Chondrocyte (in vitro differentiated cells): ENCODE results near the gene INSC. TPM values are rescaled to one million over a fixed set of nuclear protein-coding genes. Genes with fewer than 3 reads are reported as not detected.

Experiments
- DNase-seq: peaks from one replicate; pipeline ENCODE4 v3.0.0; 2021; ENCODE audit warnings: mixed read lengths, low spot score
- H3K27ac Mint-ChIP-seq: one replicate; pipeline ENCODE4 v1.8.0; 2021; ENCODE audit warnings: mild to moderate bottlenecking, moderate library complexity, mixed read lengths; ENCODE audit not compliant: unreplicated experiment
- H3K27me3 Mint-ChIP-seq: 2 replicates; pipeline ENCODE4 v1.8.0; 2021; ENCODE audit warnings: low read depth, mixed read lengths
- H3K36me3 Mint-ChIP-seq: 2 replicates; pipeline ENCODE4 v1.8.0; 2021; ENCODE audit warnings: low read depth, mixed read lengths
- H3K4me1 Mint-ChIP-seq: 2 replicates; pipeline ENCODE4 v1.8.0; 2021; ENCODE audit warnings: low read depth, mild to moderate bottlenecking, mixed read lengths
- H3K4me3 Mint-ChIP-seq: one replicate; pipeline ENCODE4 v1.8.0; 2021; ENCODE audit warnings: mild to moderate bottlenecking, moderate library complexity, mixed read lengths; ENCODE audit not compliant: unreplicated experiment
- H3K9me3 Mint-ChIP-seq: 2 replicates; pipeline ENCODE4 v1.8.0; 2021; ENCODE audit warnings: low read depth, mixed read lengths
- CTCF ChIP-seq: fragments of 200-600 bp; sonication (generic); IDR thresholded peaks from 2 replicates; pipeline ENCODE4 v1.5.0; 2021; ENCODE audit warnings: antibody characterized with exemption, mild to moderate bottlenecking, moderate library complexity
- total RNA-seq: library from RNA; stranded (reverse); gene quantifications from 3 replicates; pipeline ENCODE4 v1.2.1, GENCODE V29; 2021

The INSC gene
- total RNA-seq, 1 donor from 2014 or later = not detected

GRCh38 chr11:15282754-15283153, 168.0 kb downstream of the INSC start:
- Mint-ChIP-seq H3K27me3 (no peaks in the 10 kb centered on the region), H3K4me3 (no peak overlapping the region), H3K36me3 (no peaks in the 10 kb centered on the region), H3K4me1 (peaks cover 11% of the 10 kb centered on the region), H3K27ac (no peak overlapping the region), H3K9me3 (no peaks in the 10 kb centered on the region)
- no peak for DNase-seq
- no peak for TF ChIP-seq CTCF

- no peak for TF ChIP-seq CTCF
- DNase-seq = no peak
- Mint-ChIP-seq H3K4me3 (no peak overlapping the region), H3K36me3 (no peaks in the 10 kb centered on the region), H3K9me3 (no peaks in the 10 kb centered on the region), H3K27me3 (no peaks in the 10 kb centered on the region), H3K27ac (no peak overlapping the region), H3K4me1 (peaks cover under 1% of the 10 kb centered on the region)
These were observed 171.7 kb downstream of the INSC start for GRCh38 chr11:15286465-15286864.

GRCh38 chr11:15288863-15289262, 174.1 kb downstream of the INSC start:
- TF ChIP-seq CTCF = no peak
- Mint-ChIP-seq H3K9me3 (no peaks in the 10 kb centered on the region), H3K4me3 (no peak overlapping the region), H3K36me3 (no peaks in the 10 kb centered on the region), H3K4me1 (peaks cover 5% of the 10 kb centered on the region), H3K27me3 (no peaks in the 10 kb centered on the region), H3K27ac (no peak overlapping the region)
- no peak for DNase-seq

- Mint-ChIP-seq H3K4me1 (peaks cover 5% of the 10 kb centered on the region), H3K4me3 (no peak overlapping the region), H3K27ac (no peak overlapping the region), H3K36me3 (no peaks in the 10 kb centered on the region), H3K27me3 (no peaks in the 10 kb centered on the region), H3K9me3 (no peaks in the 10 kb centered on the region)
- DNase-seq = no peak
- TF ChIP-seq CTCF = no peak
These were observed 175.0 kb downstream of the INSC start for GRCh38 chr11:15289723-15290122.

- no peak for TF ChIP-seq CTCF
- DNase-seq = no peak
- Mint-ChIP-seq H3K9me3 (no peaks in the 10 kb centered on the region), H3K27ac (no peak overlapping the region), H3K4me3 (no peak overlapping the region), H3K27me3 (no peaks in the 10 kb centered on the region), H3K4me1 (peaks cover 5% of the 10 kb centered on the region), H3K36me3 (no peaks in the 10 kb centered on the region)
These were observed 177.2 kb downstream of the INSC start for GRCh38 chr11:15291885-15292284.
